NCI-H187 treated with DMSO at 0.1 percent for 48 hours (cell line): ENCODE measurements around the gene DNAJC21.
"Not testable (repeated sequence)": the region's sequence is repeated elsewhere in the genome, so short reads cannot be mapped to it uniquely, and the experiment has no call there.

Source experiments
- DNase-seq: peaks from one replicate; lab custom pipeline; 2025; lab: John Stamatoyannopoulos, UW

The DNAJC21 gene

GRCh38 chr5:34923694-34924461 is 5.5 kb upstream of the DNAJC21 start:
- DNase-seq, result no peak

- DNase-seq, result no peak
These were observed 4.9 kb upstream of the DNAJC21 start for GRCh38 chr5:34924462-34924765.

- DNase-seq, result no peak
These were observed 3.0 kb upstream of the DNAJC21 start for GRCh38 chr5:34926318-34926888.

- DNase-seq, result no peak
These were observed 1.6 kb upstream of the DNAJC21 start for GRCh38 chr5:34927785-34928184.

- no peak for DNase-seq
These were observed 1.1 kb upstream of the DNAJC21 start for GRCh38 chr5:34928267-34928666.

- DNase-seq, result no peak
These were observed 532 bp downstream of the DNAJC21 start for GRCh38 chr5:34929720-34930461.

GRCh38 chr5:34930462-34930844 is 1.1 kb downstream of the DNAJC21 start:
- no peak for DNase-seq

- DNase-seq, result no peak
These were observed 1.5 kb downstream of the DNAJC21 start for GRCh38 chr5:34930870-34931269.

GRCh38 chr5:34932947-34933346 is 3.6 kb downstream of the DNAJC21 start:
- DNase-seq, result no peak

GRCh38 chr5:34941936-34942335 is 12.6 kb downstream of the DNAJC21 start:
- no peak for DNase-seq

- DNase-seq, result no peak
These were observed 14.7 kb downstream of the DNAJC21 start for GRCh38 chr5:34944044-34944443.

GRCh38 chr5:34944460-34945047 is 15.2 kb downstream of the DNAJC21 start:
- DNase-seq, result no peak

- DNase-seq, result no peak
These were observed 28.0 kb downstream of the DNAJC21 start for GRCh38 chr5:34957321-34957720.

GRCh38 chr5:34957857-34958690 is 28.7 kb downstream of the DNAJC21 start:
- DNase-seq, result no peak

GRCh38 chr5:34959323-34959722 is 30.0 kb downstream of the DNAJC21 start:
- DNase-seq, result no peak

- no peak for DNase-seq
These were observed 38.2 kb downstream of the DNAJC21 start for GRCh38 chr5:34967540-34967939.

- DNase-seq, result no peak
These were observed 38.9 kb downstream of the DNAJC21 start for GRCh38 chr5:34968258-34968657.

- DNase-seq, result no peak
These were observed 41.2 kb downstream of the DNAJC21 start for GRCh38 chr5:34970552-34970951.

GRCh38 chr5:34971655-34972054 is 42.3 kb downstream of the DNAJC21 start:
- not testable (repeated sequence) for DNase-seq

- no peak for DNase-seq
These were observed 47.0 kb downstream of the DNAJC21 start for GRCh38 chr5:34976347-34976746.

- DNase-seq, result no peak
These were observed 48.7 kb downstream of the DNAJC21 start for GRCh38 chr5:34977934-34978613.
